HUES64 (cell line): ENCODE data around the gene EIF2B5.

Experiments used
- H3K27ac ChIP-seq: 2 replicates; pipeline ENCODE4 v1.7.0; 2013; ENCODE audit warnings: low read depth, low read length, inconsistent platforms
- H3K27me3 ChIP-seq: 2 replicates; pipeline ENCODE4 v1.6.1; 2013; ENCODE audit warnings: mild to moderate bottlenecking, low read length; ENCODE audit not compliant: insufficient read depth
- H3K36me3 ChIP-seq: 2 replicates; pipeline ENCODE4 v1.6.1; 2013; ENCODE audit warnings: mild to moderate bottlenecking, low read length; ENCODE audit not compliant: insufficient read depth
- H3K4me1 ChIP-seq: 2 replicates; pipeline ENCODE4 v1.6.1; 2013; ENCODE audit warnings: mild to moderate bottlenecking, low read length, moderate library complexity; ENCODE audit not compliant: insufficient read depth
- H3K4me3 ChIP-seq: 2 replicates; pipeline ENCODE4 v1.5.1; 2013; ENCODE audit warnings: mild to moderate bottlenecking, low read length, moderate library complexity
- H3K9ac ChIP-seq: 2 replicates; pipeline ENCODE4 v1.6.1; 2013; ENCODE audit warnings: mild to moderate bottlenecking, low read depth, low read length
- H3K9me3 ChIP-seq: 2 replicates; pipeline ENCODE4 v1.6.1; 2013; ENCODE audit warnings: low read depth, low read length; ENCODE audit not compliant: insufficient read depth
- WGBS: fragments of 150-250, 120-280 bp; methylation state at CpG from one replicate; pipeline ENCODE4 v1.1.7; 2013; ENCODE audit warnings: missing lambda C conversion rate; 5-methylcytosine and 5-hydroxymethylcytosine counted together

Gene EIF2B5

DNA sequence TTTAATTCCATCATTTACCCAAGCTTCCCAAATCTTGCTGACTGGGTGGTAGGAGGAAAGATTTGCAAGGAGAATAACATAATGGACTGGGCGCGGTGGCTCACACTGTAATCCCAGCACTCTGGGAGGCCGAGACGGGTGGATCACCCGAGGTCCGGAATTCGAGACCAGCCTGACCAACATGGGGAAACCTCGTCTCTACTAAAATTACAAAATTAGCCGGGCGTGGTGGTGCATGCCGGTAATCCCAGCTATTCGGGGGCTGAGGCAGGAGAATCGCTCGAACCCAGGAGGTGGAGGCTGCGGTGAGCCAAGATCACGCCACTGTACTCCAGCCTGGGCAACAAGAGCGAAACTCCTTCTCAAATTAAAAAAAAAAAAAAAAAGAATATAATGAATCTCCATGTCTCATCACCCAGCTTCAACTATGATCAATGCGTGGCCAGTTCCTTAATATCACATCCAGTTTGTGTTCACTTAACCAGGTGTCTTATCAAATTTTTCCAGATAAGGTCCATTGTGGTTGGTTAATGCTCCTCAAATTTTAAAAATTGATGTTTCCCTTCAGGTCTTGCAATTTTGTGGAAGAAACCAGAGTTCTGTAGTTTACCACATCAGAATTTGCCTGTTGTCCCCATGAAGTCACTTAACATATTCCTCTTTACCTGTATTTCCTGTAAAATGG is 49.5 kb downstream of the EIF2B5 start:
- H3K4me1 ChIP-seq: peaks cover 10% of the 10 kb centered on the region
- peaks cover 74% of the 10 kb centered on the region for H3K36me3 ChIP-seq
- no peaks in the 10 kb centered on the region for H3K9me3 ChIP-seq
- WGBS: 93% methylated on average over 17 of the region's 18 CpGs
- H3K27me3 ChIP-seq: no peaks in the 10 kb centered on the region
- peak overlapping the region; percentile 98 for H3K27ac ChIP-seq
- peak overlapping the region; percentile 92 for H3K4me3 ChIP-seq
- H3K9ac ChIP-seq: peak overlapping the region; percentile 82

DNA sequence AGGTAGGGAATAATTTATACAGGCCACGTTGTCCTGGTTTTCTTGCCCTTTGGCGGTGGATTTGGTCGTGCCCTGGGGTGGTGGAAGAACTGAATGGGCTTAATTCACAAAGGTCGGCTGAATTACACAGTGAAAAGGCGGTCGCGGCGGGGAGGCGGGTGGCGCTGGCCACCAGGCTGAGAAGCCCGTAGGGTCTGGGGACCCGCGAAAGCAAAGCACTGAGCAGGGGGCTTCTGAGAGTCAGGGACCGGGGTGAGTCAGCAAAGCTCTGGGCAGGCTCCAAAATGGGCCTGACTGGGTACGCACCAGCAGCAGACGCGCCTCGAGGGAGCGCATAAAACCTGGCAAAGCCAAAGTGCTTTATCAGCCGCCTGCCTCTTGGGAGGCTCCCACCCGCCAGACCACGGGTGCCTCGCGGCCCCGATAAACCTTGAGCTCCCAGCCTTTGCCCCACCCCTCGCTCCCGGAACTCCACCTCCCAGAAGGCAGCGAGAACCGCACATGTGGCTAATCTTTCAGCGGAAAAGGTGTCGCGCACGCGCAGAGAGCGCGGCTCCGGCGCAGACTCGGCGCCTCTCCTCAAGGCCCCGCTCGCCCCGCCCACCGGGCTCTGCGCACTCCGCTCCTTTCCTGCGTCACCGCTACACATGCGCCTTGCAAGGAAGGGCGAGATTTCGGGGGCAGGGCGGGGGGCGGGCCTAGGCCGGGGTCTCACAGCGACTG is 50.5 kb downstream of the EIF2B5 start:
- peaks cover 10% of the 10 kb centered on the region for H3K4me1 ChIP-seq
- H3K27me3 ChIP-seq: no peaks in the 10 kb centered on the region
- H3K4me3 ChIP-seq: peak overlapping the region; percentile 92
- 1% methylated on average over 55 of the region's 55 CpGs for WGBS
- H3K9ac ChIP-seq: peak overlapping the region; percentile 82
- H3K27ac ChIP-seq: peak overlapping the region; percentile 98
- H3K36me3 ChIP-seq: peaks cover 74% of the 10 kb centered on the region
- H3K9me3 ChIP-seq: no peaks in the 10 kb centered on the region

DNA sequence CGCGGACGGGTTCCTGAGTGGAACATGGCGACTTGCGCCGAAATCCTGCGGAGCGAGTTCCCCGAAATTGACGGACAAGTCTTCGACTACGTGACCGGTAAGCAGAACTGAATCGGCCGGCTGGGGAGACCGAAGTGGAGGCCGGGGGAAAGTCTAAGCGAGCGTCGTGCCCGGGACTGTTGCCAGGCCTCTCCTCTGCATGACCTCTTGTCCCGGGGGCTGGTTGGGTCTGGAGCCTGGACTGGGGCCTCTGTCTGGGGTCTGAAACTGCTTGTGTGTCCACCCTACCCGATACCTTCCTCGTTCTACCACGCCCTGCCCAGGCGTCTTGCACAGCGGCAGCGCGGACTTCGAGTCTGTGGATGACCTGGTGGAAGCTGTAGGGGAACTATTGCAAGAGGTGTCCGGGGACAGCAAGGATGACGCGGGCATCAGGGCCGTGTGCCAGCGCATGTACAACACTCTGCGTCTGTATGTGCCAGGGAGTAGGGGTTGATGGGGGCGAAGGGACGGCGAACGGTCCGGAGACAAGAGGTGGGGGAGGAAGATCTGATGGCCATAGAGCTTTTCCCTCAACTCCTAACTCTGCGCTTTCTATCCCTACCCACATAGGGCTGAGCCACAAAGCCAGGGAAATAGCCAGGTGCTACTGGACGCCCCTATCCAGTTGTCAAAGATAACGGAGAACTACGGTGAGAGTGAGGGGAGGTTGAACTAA is 51.2 kb downstream of the EIF2B5 start, which contains the start of gene ABCF3:
Gene ABCF3, plus strand, starts transcription at position 16 of the 718 bp plus-strand sequence. Its CDS starts 9 bp downstream, at position 25.
- Histone ChIP-seq H3K4me3 (peak within 1 kb of the TSS; percentile 92), H3K9ac (peak within 1 kb of the TSS; percentile 82), H3K27ac (peak within 1 kb of the TSS; percentile 98), H3K9me3 (no peaks in the 10 kb centered on the region), H3K4me1 (peaks cover 10% of the 10 kb centered on the region), H3K36me3 (peaks cover 74% of the 10 kb centered on the region), H3K27me3 (no peaks in the 10 kb centered on the region)
- 2% methylated on average over 43 of the region's 45 CpGs for WGBS

DNA sequence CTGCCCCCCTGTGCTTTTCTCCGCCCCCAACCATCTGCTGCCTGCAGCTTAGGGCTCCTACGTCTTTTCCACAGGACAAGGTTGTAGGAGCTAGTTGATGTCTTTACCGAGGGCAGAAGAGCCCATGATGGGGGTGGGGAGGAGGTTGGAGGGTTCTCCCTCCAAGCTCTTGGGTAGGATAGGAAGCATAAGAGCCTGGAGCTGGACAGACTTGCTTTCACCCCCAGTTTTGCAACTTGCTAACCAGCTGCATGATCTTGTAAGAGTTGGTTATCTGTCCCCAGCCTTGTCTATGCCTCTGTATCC is 51.7 kb downstream of the EIF2B5 start:
- peaks cover 10% of the 10 kb centered on the region for H3K4me1 ChIP-seq
- H3K36me3 ChIP-seq: peaks cover 74% of the 10 kb centered on the region
- no peaks in the 10 kb centered on the region for H3K9me3 ChIP-seq
- H3K4me3 ChIP-seq: peak overlapping the region; percentile 92
- H3K9ac ChIP-seq: peak overlapping the region; percentile 82
- H3K27ac ChIP-seq: no peak overlapping the region
- no peaks in the 10 kb centered on the region for H3K27me3 ChIP-seq
- 28% methylated on average over 3 of the region's 3 CpGs for WGBS

DNA sequence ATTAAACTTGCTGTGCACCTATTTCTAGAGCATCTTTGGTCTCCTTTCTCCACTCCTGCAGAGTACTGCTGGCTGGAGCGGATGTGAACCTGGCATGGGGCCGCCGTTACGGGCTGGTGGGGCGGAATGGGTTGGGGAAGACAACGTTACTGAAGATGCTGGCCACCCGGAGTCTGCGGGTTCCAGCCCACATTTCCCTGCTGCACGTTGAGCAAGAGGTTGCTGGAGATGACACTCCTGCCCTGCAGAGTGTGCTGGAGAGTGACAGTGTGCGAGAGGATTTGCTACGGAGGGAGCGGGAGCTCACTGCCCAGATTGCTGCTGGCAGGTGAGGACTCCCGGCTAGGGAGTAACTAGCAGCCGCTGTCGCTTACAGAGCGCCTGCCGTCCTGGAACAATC is 52.9 kb downstream of the EIF2B5 start:
- Histone ChIP-seq H3K27ac (no peak overlapping the region), H3K27me3 (no peaks in the 10 kb centered on the region), H3K36me3 (peaks cover 74% of the 10 kb centered on the region), H3K9me3 (no peaks in the 10 kb centered on the region), H3K4me1 (peaks cover 10% of the 10 kb centered on the region), H3K9ac (no peak overlapping the region), H3K4me3 (no peak overlapping the region)
- WGBS: 94% methylated on average over 17 of the region's 17 CpGs

DNA sequence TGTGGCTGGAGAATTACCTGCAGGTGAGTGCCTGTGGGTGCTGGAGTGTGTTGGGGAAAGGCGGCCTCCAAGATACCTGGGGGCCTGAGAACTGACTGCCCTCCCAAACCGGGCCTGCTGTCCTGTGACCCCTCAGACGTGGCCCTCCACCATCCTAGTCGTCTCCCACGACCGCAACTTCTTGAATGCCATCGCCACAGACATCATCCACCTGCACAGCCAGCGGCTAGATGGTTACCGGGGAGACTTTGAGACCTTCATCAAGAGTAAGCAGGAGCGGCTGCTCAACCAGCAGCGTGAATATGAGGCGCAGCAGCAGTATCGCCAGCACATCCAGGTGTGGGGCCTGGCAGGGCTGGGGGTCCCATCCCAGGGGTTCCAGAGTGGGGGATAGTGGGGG is 54.3 kb downstream of the EIF2B5 start:
- Histone ChIP-seq H3K4me3 (no peak overlapping the region), H3K9me3 (no peaks in the 10 kb centered on the region), H3K36me3 (peaks cover 74% of the 10 kb centered on the region), H3K27ac (no peak overlapping the region), H3K27me3 (no peaks in the 10 kb centered on the region), H3K9ac (no peak overlapping the region), H3K4me1 (peaks cover 9% of the 10 kb centered on the region)
- 96% methylated on average over 13 of the region's 13 CpGs for WGBS

DNA sequence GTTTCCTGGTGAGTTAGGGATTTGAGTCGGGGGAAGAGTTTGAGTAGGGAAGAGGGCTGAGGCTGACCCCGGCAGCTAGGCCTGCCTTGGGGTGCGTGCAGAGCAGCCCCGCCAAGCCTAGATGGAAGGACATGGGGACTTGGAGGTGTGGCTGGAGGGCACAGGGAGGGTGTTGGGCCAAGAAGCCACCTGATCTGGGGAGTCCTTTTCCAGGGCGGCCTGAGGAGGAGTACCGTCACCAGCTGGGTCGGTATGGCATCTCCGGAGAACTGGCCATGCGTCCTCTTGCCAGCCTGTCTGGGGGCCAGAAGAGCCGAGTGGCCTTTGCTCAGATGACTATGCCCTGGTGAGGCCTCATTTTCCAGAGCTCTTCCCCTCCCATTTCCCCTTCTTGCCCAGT is 57.7 kb downstream of the EIF2B5 start:
- peaks cover 74% of the 10 kb centered on the region for H3K36me3 ChIP-seq
- no peak overlapping the region for H3K4me3 ChIP-seq
- H3K27me3 ChIP-seq: no peaks in the 10 kb centered on the region
- H3K27ac ChIP-seq: no peak overlapping the region
- 94% methylated on average over 10 of the region's 10 CpGs for WGBS
- H3K9me3 ChIP-seq: no peaks in the 10 kb centered on the region
- no peaks in the 10 kb centered on the region for H3K4me1 ChIP-seq
- H3K9ac ChIP-seq: no peak overlapping the region

DNA sequence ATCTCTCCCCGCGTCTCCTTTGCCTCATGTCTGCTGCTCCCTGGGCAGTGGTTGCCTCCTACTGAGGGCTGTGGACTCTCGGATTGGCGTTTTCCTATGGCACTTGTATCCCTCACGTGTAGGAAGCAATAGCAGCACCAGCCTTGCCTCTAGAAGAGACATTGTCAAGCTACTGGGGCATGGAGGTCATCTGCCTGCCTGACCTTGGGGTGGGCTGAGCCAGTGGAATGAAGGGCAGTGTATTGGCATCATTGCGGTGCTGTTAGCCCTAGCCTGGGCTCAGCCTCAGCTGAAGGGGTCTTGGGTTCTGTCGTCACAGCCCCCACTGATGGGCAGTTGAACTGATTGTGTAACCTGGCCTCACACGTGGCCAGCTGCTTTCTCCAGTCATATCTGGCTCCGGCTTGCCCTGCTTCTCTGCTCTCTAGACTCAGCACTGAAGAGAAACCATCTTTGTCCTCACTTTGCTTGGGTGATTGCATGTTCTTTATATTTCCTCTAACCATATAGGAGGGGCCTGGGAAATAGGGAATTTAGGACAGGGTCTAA is 58.9 kb downstream of the EIF2B5 start:
- no peak overlapping the region for H3K4me3 ChIP-seq
- 92% methylated on average over 9 of the region's 9 CpGs for WGBS
- no peak overlapping the region for H3K27ac ChIP-seq
- H3K9ac ChIP-seq: no peak overlapping the region
- H3K4me1 ChIP-seq: no peaks in the 10 kb centered on the region
- H3K27me3 ChIP-seq: no peaks in the 10 kb centered on the region
- peaks cover 62% of the 10 kb centered on the region for H3K36me3 ChIP-seq
- no peaks in the 10 kb centered on the region for H3K9me3 ChIP-seq
